NCI-H2107 treated with DMSO at 0.1 percent for 48 hours (cell line): ENCODE data around the gene SUGP1.
"Not testable (repeated sequence)": the region's sequence is repeated elsewhere in the genome, so short reads cannot be mapped to it uniquely, and the experiment has no call there.

Source experiments
- DNase-seq: peaks from one replicate; lab custom pipeline; 2025; ENCODE audit not compliant: unreplicated experiment; lab: John Stamatoyannopoulos, UW

The SUGP1 gene, protein sequence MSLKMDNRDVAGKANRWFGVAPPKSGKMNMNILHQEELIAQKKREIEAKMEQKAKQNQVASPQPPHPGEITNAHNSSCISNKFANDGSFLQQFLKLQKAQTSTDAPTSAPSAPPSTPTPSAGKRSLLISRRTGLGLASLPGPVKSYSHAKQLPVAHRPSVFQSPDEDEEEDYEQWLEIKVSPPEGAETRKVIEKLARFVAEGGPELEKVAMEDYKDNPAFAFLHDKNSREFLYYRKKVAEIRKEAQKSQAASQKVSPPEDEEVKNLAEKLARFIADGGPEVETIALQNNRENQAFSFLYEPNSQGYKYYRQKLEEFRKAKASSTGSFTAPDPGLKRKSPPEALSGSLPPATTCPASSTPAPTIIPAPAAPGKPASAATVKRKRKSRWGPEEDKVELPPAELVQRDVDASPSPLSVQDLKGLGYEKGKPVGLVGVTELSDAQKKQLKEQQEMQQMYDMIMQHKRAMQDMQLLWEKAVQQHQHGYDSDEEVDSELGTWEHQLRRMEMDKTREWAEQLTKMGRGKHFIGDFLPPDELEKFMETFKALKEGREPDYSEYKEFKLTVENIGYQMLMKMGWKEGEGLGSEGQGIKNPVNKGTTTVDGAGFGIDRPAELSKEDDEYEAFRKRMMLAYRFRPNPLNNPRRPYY

DNA sequence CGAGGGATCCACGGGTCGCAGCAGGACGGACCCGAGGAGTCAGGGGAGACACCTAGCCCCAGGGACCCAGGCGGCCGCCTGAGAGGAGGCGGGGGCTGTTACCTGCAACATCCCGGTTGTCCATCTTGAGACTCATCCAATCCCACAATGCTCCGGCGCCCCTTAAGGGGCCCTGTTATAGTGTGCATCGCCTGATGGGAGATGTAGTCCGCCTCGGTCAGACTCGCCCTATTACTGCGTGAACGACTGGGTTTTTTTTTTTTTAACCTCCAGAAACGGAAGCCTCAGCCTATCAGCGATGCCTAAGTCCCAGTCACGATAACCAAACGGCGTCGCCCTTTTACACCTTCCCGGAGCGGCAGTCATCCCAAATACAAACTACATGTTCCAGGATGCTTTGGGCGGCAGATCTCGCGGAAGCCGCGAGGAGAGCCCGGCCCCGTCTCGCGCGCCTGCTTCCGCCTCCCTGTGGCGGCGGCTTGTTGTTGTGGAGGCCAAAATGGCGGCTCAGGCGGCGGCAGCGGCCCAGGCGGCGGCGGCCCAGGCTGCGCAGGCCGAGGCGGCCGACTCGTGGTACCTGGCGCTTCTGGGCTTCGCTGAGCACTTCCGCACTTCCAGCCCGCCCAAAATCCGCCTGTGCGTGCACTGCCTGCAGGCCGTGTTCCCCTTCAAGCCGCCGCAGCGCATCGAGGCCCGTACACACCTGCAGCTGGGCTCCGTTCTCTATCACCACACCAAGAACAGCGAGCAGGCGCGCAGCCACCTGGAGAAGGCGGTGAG lies at the start of gene SUGP1, which contains the start of gene MAU2:
SUGP1 (minus strand) TSS at position 149 of the 780 bp plus-strand sequence; CDS start at position 136, 13 bp downstream.
MAU2 (plus strand) TSS at position 469 of the 780 bp plus-strand sequence; CDS start at position 500, 31 bp downstream.
- DNase-seq, result peak; percentile 95

DNA sequence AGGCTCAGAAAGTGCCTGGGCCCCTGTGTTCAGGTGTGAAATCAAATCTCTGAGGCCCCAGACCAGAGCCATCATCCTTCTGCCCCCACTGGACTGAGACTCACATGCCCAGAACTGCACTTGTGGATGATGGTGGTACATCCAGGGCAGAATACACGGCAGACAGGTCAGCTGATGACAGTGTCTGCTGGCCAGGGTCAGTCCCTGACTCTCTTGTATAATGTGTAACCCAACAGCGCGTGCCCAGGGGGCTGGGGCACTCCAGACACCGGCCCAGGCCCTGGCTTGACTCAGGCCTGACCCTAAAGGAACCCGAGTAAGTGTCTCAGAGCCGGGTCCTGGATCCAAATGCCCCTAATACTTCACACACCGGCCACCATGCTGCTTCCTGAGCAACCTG lies 47.8 kb upstream of the SUGP1 start:
- no peak for DNase-seq

DNA sequence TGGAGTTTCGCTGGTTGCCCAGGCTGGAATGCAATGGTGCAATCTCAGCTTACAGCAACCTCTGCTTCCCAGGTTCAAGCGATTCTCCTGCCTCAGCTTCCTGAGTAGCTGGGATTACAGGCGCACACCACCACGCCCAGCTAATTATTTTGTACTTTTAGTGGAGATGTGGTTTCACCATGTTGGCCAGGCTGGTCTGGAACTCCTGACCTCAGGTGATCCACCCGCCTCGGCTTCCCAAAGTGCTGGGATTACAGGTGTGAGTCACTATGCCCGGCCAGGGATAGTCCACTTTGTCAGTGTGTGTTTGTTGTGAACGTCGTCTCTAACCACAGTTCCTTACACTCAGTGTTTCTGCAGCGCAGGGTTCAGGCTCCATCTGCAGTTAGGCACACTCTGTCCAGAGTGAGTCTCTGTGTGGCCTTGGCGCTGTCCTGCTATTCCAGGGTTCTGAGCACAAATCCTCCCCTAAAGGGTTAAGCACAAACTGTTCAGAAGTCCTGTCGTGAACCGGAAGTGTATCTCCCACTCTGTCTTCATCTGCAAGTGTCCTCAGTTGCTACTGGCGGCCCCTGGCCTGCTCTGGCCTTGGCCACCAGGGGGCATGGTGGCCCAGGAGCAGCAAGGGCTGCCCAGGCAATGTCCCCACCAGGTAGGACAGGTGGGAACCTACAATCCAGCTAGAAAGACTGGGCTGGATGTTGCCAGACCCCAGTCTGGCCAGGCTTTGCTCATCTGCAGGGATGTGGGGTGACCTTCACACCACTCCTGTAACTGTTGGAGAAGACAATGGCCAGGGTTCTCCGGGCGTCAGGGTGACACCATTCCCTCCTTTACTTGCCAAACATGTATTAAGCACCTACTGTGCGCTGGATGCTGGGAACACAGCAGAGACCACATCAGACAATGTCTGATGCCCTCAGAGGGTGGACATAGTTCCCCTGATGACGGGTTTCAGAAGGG lies 46.4 kb upstream of the SUGP1 start:
- DNase-seq, result peak; percentile 45

DNA sequence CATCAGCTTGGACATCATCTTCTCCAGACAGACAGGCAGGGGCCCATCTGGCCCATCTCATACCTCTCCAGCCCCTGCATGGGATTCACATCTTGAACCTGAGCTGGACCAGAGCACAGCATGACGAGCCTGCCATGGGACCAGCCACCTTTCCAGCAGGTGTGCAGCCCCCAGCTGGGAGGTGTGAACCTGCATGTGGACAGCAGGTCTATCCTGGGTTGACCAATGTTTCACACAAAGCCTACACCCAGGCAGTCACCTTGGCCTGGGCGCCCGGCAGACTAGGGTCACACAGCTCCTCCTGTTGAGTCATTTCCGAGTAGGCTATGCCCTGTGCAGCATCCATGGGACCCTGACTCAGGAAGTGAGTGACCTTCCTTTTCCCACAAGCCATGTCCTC lies 41.8 kb upstream of the SUGP1 start:
- no peak for DNase-seq

DNA sequence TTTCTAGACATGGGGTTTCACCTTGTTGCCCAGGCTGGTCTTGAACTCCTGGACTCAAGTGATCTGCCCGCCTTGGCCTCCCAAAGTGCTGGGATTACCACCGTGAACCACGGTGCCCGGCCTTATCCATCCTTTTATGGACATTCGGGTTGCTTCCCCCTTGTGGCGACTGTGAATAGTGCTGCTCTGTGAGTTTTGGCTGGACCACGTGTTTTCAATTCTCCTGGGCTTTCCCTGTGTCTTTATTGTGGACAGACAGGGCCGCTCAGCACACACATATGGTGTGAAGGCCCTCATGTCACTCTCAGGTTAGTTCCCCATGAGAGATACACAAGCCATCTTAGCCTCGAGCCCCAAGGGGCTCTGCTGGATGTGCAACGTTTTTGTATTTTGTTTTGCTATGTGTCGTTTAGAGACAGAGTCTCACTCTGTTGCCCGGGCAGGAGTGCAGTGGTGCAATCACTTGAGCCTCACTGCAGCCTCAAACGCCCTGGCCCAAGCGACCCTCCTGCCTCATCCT lies 40.8 kb upstream of the SUGP1 start:
- peak; percentile 78 for DNase-seq

DNA sequence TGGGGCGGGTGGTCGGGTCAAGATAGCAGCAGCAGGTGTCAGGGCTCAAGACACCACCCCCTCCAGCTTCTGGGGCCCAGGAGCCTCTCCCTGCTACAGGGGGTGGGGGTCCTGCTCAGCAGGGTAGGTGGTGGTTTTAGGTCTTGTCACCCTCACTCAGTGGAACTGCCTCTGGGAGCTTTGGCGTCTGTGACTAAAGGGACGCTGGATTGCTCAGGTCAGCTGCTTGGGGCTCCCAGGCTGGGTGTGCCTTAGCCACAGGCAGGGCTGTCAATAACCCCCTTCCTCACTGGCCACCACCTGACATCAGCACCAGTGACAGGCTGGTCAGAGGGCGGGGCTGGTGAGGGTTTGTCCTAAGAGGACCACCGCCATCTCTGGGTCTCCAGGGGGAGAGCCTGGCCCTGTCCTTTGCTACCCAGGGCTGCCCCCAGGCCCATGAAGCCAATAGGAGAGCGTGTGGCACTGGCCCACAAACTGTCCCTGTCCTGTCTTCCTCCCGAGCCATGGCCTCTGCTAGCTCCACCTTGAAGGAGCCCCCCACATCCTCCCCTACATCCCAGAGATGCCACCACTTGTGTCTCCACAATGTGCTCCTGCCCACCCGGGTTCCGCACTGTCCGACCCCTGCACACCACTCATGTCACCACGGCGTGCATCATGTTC lies 36.7 kb upstream of the SUGP1 start:
- DNase-seq, result no peak

DNA sequence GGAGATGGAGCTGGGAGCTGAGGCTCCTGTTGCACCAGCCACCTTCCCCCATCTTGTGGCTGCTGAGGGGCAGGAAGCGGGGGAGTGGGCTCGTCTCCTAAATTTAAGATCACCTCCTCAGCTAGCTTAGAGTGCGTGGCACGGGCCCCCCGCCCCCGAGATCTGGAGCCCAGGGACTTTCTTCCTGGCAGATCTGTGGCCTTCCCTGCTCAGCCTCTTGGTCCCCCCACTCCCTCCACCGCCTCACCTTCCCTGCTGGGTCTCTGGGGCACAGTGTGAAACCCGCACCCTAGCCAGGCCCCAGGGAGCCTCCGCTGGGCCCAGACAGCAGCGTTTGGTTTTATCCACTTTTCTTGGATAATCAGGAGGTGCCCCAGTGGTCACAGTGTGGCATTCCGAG lies 36.2 kb upstream of the SUGP1 start:
- DNase-seq, result no peak

DNA sequence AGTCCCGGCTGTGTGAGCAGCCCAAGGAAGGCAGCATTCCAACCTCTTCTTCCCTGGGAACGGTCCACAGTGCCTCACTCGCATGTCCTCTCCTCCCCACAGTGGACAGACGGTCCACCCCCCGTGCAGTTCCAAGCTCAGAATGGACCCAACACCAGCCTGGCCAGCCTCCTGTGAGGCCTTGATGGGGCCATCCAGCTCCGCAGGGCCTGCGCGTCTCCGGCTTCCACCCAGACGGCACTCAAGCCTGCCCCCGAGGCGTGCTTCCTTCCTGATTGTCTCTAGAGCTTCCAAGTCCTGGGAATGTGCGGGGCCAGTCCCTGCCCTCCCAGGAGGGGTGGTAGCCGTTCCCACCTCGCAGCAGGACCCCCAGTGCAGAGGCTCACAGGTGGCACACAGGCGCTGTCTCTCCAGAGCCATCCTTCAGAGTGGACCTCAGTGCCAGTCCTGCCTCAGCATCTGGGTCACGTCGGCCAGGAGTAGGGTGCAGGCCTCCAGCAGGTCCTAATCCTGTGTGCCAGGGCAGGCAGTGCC lies 35.4 kb upstream of the SUGP1 start:
- DNase-seq, result no peak

DNA sequence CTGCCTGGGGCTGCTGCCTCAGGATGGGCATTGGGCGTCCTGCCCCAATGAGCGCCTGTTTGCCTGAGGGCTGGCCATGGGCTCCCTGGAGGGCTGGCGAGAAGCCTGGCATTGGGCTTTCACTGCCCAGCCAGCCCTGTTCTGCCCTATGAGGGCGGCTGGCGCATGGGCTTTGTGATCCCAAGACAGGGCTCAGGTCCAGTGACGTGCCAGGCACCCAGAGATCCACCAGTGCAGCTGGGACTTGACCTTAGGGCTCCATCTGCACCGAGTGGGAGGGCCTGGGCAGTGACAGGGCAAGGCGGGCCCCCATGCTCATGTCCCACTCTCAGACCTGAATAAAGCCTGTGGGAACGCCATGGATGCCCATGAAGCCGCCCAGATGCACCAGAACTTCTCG lies 34.6 kb upstream of the SUGP1 start:
- DNase-seq, result no peak

DNA sequence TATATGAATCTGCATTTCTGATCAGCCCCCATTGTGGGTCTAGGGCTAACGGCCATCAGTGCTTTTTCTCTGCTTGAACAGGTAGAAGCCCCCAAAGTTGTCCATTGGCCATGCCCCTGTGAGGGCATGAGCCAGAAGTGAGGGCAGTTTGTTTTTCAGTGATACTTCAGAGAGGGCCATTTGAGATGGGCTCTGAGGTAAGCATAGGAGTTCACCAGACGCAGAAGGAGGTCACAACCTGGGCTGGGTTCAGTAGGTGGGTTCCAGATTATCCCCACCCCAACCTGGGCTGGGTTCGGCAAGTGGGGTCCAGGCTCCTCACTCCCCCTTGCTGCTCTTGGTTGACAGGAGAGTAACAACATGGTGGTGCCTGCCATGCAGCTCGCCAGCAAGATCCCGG lies 33.7 kb upstream of the SUGP1 start:
- no peak for DNase-seq

DNA sequence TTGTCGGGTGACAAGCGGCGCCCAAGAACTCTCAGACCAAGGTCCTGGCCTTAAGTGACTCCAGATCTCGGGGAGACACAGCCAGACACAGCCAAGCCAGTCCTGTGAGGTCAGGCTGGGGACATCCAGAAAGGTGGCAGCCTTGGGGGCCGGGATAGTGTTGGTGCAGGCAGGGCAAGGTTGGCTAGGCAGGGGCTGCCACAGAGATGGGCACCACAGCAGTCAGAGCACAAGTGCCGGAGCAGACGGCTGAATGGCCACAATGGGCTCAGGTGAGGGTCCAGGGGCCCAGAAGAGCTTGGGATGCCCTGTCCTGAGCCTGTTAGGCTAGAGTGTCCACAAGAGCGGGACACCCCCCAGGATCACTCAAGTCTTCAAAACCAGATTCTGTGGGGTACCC lies 32.5 kb upstream of the SUGP1 start:
- no peak for DNase-seq

DNA sequence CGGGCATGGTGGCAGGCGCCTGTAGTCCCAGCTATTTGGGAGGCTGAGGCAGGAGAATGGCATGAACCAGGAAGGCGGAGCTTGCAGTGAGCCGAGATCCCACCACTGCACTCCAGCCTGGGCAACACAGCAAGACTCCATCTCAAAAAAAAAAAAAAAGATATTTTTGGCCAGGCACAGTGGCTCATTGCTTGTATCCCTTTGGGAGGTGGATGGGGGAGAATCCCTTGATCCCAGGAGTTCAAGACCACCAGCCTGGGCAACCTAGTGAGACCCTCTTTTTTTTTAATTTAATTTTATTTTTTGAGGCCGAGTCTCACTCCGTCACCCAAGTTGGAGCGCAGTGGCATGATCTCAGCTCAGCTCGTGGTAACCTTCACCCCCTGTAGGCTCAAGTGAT lies 30.4 kb upstream of the SUGP1 start:
- DNase-seq, result not testable (repeated sequence)

DNA sequence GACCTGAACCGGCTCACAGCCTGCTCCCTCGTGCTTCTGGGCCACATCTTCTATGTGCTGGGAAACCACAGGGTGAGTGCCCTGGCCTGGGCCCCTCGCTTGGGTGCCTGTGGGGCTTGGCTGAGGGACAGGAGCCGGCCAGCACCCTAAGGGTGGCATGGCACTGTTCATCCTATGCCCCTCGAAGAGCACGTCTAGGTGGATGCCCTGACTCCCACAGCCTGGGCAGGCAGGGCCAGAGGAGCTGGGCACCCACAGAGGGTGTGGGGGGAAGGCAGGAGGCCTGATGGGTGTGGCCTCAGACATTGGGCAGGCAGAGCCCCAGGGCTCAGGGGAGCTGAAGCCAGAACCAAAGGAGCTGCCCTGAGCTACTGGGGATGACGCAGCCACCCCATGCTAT lies 29.1 kb upstream of the SUGP1 start:
- no peak for DNase-seq

DNA sequence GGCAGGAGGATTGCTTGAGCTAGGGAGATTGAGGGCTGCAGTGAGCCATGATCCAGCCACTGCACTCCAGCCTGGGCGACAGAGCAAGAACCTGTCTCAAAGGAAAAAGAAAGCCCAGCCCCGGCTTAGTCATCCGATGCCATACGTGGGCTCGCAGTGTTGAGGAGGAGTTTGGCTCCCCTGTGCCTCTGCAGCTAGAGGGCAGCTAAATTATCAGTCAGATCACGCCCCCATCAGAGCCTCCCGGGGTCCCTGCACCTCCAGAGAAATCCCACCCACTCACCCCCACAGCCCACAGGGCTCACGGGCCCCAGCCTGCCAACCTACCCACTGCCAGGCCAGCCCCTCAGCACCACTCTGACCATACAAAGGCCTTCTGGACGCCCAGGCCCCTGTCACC lies 28.0 kb upstream of the SUGP1 start:
- DNase-seq, result no peak

DNA sequence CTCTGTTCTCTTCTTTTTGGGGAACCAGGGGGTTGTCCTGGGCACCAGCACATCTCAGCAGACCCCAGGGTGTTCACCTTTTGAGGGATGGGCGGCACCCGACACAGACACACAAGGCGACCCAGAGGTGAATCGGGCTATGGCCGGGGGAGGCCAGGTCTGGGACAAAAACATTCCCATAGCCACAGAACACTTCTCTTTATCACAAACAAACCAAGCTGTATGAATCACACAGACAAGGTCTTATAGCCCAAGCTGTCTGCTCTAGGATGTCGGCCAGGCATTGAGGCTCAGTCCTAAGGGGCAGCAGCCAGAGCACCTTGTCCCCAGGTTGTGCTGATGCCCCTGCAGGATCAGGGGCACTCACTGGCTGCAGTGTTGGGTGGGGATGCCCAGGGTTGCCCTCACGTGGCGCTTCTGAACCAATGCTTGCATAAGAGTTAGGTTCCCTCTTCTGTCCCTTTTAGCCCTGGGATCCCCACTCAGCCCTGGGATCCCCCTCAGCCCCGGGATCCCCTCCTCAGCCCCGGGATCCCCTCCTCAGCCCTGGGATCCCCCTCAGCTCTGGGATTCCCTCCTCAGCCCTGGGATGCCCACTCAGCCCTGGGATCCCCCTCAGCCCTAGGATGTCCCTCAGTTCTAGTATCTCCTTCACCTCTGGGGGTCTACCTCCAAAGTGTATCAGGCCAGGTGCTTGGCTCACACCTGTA lies 27.2 kb upstream of the SUGP1 start:
- DNase-seq, result no peak

DNA sequence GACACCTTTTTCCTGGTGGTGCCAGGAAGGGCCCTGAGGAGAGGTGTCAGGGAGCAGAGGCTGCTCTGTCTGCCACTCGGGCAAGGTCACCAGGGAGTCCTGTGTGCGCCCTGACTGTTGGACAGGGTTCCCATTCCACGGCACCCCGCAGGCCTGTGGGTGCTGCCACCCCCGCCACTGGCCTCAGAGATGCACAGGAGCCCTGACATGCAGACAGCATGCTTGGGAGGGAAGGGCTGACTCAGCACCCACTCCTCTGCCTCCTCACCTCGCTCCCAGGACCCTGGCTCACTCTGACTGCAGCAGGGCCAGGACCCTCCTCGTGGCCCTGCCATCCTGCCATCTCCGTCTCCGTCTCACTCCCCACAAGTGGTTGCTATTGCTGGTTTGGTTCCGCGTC lies 25.7 kb upstream of the SUGP1 start:
- no peak for DNase-seq

DNA sequence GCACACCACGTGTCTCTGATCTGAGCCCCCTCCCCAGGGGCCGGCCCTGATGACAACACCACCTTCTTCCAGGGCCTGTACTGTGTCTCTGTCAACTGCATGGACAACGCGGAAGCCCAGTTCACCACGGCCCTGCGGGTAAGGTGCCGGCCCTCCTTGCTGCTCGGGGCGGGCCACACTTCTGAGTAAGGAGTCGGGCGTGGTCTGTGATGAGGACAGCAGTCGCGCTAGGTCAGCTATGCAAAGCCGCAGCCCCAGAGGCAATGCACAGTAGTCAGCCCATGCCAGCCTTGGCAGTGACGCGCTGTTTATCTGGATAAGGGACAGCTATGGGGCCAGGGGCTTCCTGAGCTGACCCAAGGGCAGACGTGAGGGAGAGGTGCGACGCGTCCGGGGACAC lies 24.9 kb upstream of the SUGP1 start:
- no peak for DNase-seq

DNA sequence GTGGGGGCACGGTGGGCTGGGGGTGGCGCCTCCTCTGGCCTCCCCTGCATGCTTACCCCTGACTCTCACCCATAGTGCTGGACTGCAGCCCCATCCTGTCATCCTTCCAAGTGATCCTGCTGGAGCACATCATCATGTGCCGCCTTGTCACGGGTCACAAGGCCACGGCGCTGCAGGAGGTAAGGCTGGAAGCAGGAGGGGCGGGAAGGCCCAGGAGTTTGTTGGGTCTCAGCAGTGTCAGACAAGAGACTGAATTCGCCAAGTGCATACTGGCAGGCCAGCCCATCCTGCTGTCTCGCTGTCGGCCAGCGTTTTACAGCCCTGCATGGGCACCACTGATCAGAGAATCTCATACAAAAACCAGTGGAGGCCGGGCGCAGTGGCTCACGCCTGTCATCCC lies 23.5 kb upstream of the SUGP1 start:
- DNase-seq, result no peak

DNA sequence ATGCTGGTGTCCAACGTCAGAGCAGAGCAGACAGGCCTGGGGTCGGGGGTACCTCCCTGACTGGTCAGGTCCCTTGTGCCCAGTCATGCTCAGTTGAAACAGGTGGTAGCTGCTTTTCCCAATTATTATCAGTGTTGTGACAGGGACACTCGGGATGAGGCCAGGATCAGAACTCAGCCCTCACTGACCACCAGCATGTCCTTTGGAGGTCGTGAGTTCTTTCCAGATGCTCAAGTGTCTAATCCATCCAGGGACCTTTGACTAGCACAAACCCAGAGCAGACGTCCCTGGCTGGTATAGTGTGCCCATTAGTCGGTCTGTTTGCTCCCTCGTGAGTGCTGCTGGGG lies 22.7 kb upstream of the SUGP1 start:
- no peak for DNase-seq
